Neural cell (in vitro differentiated cells): ENCODE data around the gene KLHL14. TPM values are rescaled to one million over a fixed set of nuclear protein-coding genes. Genes with fewer than 3 reads are reported as not detected.

Experiments used
- H2AFZ ChIP-seq: fragments of 200-600, 300-800 bp; sonication (generic), shearing (Covaris generic); 2 replicates; pipeline ENCODE4 v1.6.0; 2014; ENCODE audit warnings: low read depth, mild to moderate bottlenecking, antibody characterized with exemption, low read length, moderate library complexity
- H3F3A ChIP-seq: fragments of 200-600 bp; shearing (Covaris generic); 2 replicates; pipeline ENCODE4 v1.6.1; 2016; ENCODE audit warnings: mild to moderate bottlenecking, moderate library complexity, mixed read lengths, antibody characterized with exemption, low read length; ENCODE audit not compliant: insufficient read depth, poor library complexity, severe bottlenecking
- H3K27ac ChIP-seq: fragments of 200-600, 300-800 bp; sonication (generic), shearing (Covaris generic); 2 replicates; pipeline ENCODE4 v1.5.1; 2014; ENCODE audit warnings: mild to moderate bottlenecking, low read length, moderate library complexity
- H3K27me3 ChIP-seq: fragments of 300-800, 200-600 bp; sonication (generic), shearing (Covaris generic); 2 replicates; pipeline ENCODE4 v1.6.0; 2014; ENCODE audit warnings: mild to moderate bottlenecking, low read depth, low read length, moderate library complexity; ENCODE audit not compliant: insufficient read depth
- H3K36me3 ChIP-seq: fragments of 300-800, 200-600 bp; sonication (generic), shearing (Covaris generic); 2 replicates; pipeline ENCODE4 v1.5.1; 2014; ENCODE audit warnings: mild to moderate bottlenecking, antibody characterized with exemption, low read length, moderate library complexity; ENCODE audit not compliant: insufficient read depth
- H3K4me2 ChIP-seq: fragments of 300-800, 200-600 bp; sonication (generic), shearing (Covaris generic); 2 replicates; pipeline ENCODE4 v1.6.0; 2014; ENCODE audit warnings: mild to moderate bottlenecking, low read length
- H3K4me3 ChIP-seq: fragments of 300-800, 200-600 bp; sonication (generic), shearing (Covaris generic); 2 replicates; pipeline ENCODE4 v1.5.1; 2014; ENCODE audit warnings: mild to moderate bottlenecking, low read length, moderate library complexity
- H3K79me2 ChIP-seq: fragments of 200-600 bp; shearing (Covaris generic); replicated peaks from 2 replicates; pipeline ENCODE4 v1.6.0; 2014; ENCODE audit warnings: mild to moderate bottlenecking, low read length, moderate library complexity; ENCODE audit not compliant: insufficient read depth
- H3K9ac ChIP-seq: fragments of 300-800, 200-600 bp; sonication (generic), shearing (Covaris generic); 2 replicates; pipeline ENCODE4 v1.6.1; 2016; ENCODE audit warnings: mild to moderate bottlenecking, low read length, mixed read lengths
- H3K9me2 ChIP-seq: fragments of 200-600 bp; shearing (Covaris generic); 2 replicates; pipeline ENCODE4 v1.6.1; 2016; ENCODE audit warnings: mild to moderate bottlenecking, low read length, mixed read lengths; ENCODE audit not compliant: insufficient read depth
- H3K9me3 ChIP-seq: fragments of 200-600, 300-800 bp; sonication (generic), shearing (Covaris generic); 2 replicates; pipeline ENCODE4 v1.6.1; 2016; ENCODE audit warnings: mild to moderate bottlenecking, mixed run types, low read length, moderate library complexity, mixed read lengths
- H4K20me1 ChIP-seq: fragments of 200-600 bp; shearing (Covaris generic); 2 replicates; pipeline ENCODE4 v1.6.1; 2016; ENCODE audit warnings: mild to moderate bottlenecking, mixed run types; ENCODE audit not compliant: insufficient read depth
- EP300 ChIP-seq: fragments of 450-650 bp; conservative IDR thresholded peaks from 2 replicates; pipeline ENCODE4 v1.6.1; 2014; ENCODE audit warnings: antibody characterized with exemption, mild to moderate bottlenecking, moderate library complexity; ENCODE audit not compliant: poor library complexity, severe bottlenecking
- EZH2 ChIP-seq: fragments of 200-600, 300-800 bp; shearing (Covaris generic), sonication (generic); IDR thresholded peaks from 2 replicates; pipeline ENCODE4 v1.6.1; 2014; ENCODE audit warnings: antibody characterized with exemption, low read length, borderline replicate concordance, mild to moderate bottlenecking; ENCODE audit not compliant: insufficient read depth, poor library complexity, severe bottlenecking
- POLR2AphosphoS5 ChIP-seq: IDR thresholded peaks from 2 replicates; pipeline ENCODE4 v1.6.1; 2012
- SMC3 ChIP-seq: fragments of 450-650 bp; conservative IDR thresholded peaks from 2 replicates; pipeline ENCODE4 v1.6.1; 2014; ENCODE audit warnings: antibody characterized with exemption, mild to moderate bottlenecking, moderate library complexity; ENCODE audit not compliant: poor library complexity
- polyA plus RNA-seq: library from polyadenylated mRNA; depleted of rRNA; stranded (reverse); fragments of >200 nt; gene quantifications from 2 replicates; pipeline ENCODE4 v1.2.3, GENCODE V29; 2014
- TF ChIP-seq, protein P1 (sequence below): IDR thresholded peaks from 2 replicates; pipeline ENCODE4 v1.6.1; 2012; ENCODE audit warnings: borderline replicate concordance
- TF ChIP-seq, protein P2 (sequence below): fragments of 450-650 bp; IDR thresholded peaks from 2 replicates; pipeline ENCODE4 v1.5.1; 2014; ENCODE audit warnings: antibody characterized with exemption, mild to moderate bottlenecking, moderate library complexity; ENCODE audit not compliant: poor library complexity, severe bottlenecking

KLHL14 gene
- polyA plus RNA-seq, 1 donor from 2014 or later, result 0.33 TPM

DNA sequence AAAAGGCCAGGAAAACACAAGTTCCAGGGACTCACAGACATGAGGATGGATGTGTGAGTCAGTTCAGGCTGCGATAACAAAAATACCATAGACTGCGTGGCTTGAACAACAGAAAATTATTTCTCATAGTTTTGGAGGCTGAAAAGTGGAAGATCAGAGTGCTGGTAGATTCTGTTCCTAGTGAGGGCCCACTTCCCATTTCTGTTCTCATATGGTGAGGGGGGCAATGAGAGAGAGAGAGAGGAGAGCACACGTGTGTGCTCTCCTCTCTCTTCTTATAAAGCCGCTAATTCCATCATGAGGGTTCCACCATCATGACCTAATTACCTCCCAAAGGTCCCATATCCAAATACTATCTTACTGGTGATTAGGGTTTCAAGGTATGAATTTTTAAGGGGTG lies 23.0 kb downstream of the KLHL14 start:
- no peaks in the 10 kb centered on the region for H4K20me1 ChIP-seq
- no peaks in the 10 kb centered on the region for H3K9me3 ChIP-seq
- no peaks in the 10 kb centered on the region for H3K27me3 ChIP-seq
- no peaks in the 10 kb centered on the region for H3K36me3 ChIP-seq
- no peaks in the 10 kb centered on the region for H3K79me2 ChIP-seq
- H3K9ac ChIP-seq, result no peak overlapping the region
- H3K27ac ChIP-seq, result no peak overlapping the region
- H3K9me2 ChIP-seq, result no peaks in the 10 kb centered on the region
- no peak for TF ChIP-seq SMC3
- TF ChIP-seq EZH2, result no peak
- no peak for TF ChIP-seq EP300
- TF ChIP-seq, protein P1, sequence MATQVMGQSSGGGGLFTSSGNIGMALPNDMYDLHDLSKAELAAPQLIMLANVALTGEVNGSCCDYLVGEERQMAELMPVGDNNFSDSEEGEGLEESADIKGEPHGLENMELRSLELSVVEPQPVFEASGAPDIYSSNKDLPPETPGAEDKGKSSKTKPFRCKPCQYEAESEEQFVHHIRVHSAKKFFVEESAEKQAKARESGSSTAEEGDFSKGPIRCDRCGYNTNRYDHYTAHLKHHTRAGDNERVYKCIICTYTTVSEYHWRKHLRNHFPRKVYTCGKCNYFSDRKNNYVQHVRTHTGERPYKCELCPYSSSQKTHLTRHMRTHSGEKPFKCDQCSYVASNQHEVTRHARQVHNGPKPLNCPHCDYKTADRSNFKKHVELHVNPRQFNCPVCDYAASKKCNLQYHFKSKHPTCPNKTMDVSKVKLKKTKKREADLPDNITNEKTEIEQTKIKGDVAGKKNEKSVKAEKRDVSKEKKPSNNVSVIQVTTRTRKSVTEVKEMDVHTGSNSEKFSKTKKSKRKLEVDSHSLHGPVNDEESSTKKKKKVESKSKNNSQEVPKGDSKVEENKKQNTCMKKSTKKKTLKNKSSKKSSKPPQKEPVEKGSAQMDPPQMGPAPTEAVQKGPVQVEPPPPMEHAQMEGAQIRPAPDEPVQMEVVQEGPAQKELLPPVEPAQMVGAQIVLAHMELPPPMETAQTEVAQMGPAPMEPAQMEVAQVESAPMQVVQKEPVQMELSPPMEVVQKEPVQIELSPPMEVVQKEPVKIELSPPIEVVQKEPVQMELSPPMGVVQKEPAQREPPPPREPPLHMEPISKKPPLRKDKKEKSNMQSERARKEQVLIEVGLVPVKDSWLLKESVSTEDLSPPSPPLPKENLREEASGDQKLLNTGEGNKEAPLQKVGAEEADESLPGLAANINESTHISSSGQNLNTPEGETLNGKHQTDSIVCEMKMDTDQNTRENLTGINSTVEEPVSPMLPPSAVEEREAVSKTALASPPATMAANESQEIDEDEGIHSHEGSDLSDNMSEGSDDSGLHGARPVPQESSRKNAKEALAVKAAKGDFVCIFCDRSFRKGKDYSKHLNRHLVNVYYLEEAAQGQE, result no peak
- no peak overlapping the region for H3K4me3 ChIP-seq
- no peaks in the 10 kb centered on the region for H3F3A ChIP-seq
- H2AFZ ChIP-seq, result no peak overlapping the region
- H3K4me2 ChIP-seq, result no peak overlapping the region

DNA sequence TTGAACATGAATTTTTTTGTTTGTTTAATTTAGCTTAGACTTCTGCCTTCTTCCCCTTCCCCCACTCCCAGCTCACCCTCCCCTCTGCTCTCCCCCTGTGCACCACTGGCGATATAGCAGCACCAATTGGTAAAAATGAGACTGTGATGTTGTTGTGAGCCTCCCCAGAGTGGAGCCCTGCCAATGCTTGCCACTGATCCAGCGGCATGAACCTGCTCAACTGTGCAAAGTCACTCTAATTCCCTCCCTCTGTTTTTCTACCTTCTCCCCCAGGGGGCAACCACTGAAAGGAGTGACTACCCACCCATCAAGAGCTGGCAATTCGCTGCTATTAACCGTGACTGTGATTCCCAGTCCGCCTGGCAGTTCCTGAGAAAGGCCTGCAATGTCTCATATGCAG lies 30.2 kb downstream of the KLHL14 start:
- H3K4me3 ChIP-seq, result no peak overlapping the region
- H2AFZ ChIP-seq, result no peak overlapping the region
- H3F3A ChIP-seq, result no peaks in the 10 kb centered on the region
- no peaks in the 10 kb centered on the region for H4K20me1 ChIP-seq
- no peaks in the 10 kb centered on the region for H3K9me2 ChIP-seq
- no peak overlapping the region for H3K4me2 ChIP-seq
- H3K9me3 ChIP-seq, result no peaks in the 10 kb centered on the region
- no peaks in the 10 kb centered on the region for H3K27me3 ChIP-seq
- H3K27ac ChIP-seq, result no peak overlapping the region
- TF ChIP-seq, protein P2, sequence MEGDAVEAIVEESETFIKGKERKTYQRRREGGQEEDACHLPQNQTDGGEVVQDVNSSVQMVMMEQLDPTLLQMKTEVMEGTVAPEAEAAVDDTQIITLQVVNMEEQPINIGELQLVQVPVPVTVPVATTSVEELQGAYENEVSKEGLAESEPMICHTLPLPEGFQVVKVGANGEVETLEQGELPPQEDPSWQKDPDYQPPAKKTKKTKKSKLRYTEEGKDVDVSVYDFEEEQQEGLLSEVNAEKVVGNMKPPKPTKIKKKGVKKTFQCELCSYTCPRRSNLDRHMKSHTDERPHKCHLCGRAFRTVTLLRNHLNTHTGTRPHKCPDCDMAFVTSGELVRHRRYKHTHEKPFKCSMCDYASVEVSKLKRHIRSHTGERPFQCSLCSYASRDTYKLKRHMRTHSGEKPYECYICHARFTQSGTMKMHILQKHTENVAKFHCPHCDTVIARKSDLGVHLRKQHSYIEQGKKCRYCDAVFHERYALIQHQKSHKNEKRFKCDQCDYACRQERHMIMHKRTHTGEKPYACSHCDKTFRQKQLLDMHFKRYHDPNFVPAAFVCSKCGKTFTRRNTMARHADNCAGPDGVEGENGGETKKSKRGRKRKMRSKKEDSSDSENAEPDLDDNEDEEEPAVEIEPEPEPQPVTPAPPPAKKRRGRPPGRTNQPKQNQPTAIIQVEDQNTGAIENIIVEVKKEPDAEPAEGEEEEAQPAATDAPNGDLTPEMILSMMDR, result no peak
- TF ChIP-seq POLR2AphosphoS5, result peak; percentile 18
- no peak overlapping the region for H3K9ac ChIP-seq
- H3K36me3 ChIP-seq, result no peaks in the 10 kb centered on the region
- no peaks in the 10 kb centered on the region for H3K79me2 ChIP-seq

DNA sequence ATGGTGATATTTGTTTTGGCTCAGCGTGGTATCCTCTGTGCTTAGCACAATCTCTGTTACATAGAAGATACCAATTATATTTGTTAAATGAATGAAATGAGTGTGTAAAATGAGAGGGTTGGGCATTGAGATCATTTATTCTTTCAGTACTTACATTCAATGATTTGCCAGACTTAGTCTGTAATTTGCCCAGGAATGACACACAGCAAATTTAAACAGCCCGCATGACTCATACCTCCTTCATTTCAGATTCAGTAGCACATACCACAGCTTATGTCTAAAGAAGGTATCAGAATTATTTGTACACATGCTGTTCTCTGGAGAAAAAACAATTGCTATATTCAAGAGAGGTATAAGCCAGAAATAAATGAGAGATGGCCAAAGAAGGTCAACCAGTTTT lies 37.0 kb downstream of the KLHL14 start:
- Histone ChIP-seq H3K27me3 (no peaks in the 10 kb centered on the region), H3K79me2 (no peaks in the 10 kb centered on the region), H3K9ac (no peak overlapping the region), H3K4me2 (no peak overlapping the region), H3K36me3 (no peaks in the 10 kb centered on the region), H3K27ac (no peak overlapping the region), H3K9me3 (no peaks in the 10 kb centered on the region), H3K4me3 (no peak overlapping the region), H4K20me1 (no peaks in the 10 kb centered on the region), H3F3A (no peaks in the 10 kb centered on the region), H3K9me2 (no peaks in the 10 kb centered on the region), H2AFZ (no peak overlapping the region)
- no peak for TF ChIP-seq EZH2
- TF ChIP-seq EP300, result no peak
